CD14-positive monocyte (primary cell): Measurements from ENCODE around the gene UBA1. TPM values are rescaled to one million over a fixed set of nuclear protein-coding genes. Genes with fewer than 3 reads are reported as not detected.

Experiments used
- DNase-seq, 3 donors: peaks; one replicate each; pipeline ENCODE4 v3.0.0-alpha.2; 2011 to 2022
- H2AFZ ChIP-seq: 2 replicates; pipeline ENCODE4 v1.6.0; 2012; ENCODE audit warnings: mild to moderate bottlenecking, low read depth, low read length, inconsistent platforms; ENCODE audit not compliant: insufficient read depth, poor library complexity, severe bottlenecking
- H3K27ac ChIP-seq, 2 donors: 1 replicate in 1 of 2; 2 replicates in 1 of 2; pipeline ENCODE4 v1.5.1; 2012 to 2013; ENCODE audit warnings: low read length in 2 of 2, control low read depth in 1 of 2, inconsistent platforms in 1 of 2, low read depth in 1 of 2, mild to moderate bottlenecking in 1 of 2
- H3K27me3 ChIP-seq, 2 donors: one replicate each; pipeline versions ENCODE4 v1.6.0 to v1.6.1; 2011 to 2013; ENCODE audit warnings: low read length in 2 of 2; ENCODE audit not compliant: control insufficient read depth in 2 of 2, insufficient read depth in 2 of 2
- H3K36me3 ChIP-seq, 2 donors: replicated peaks in 1 of 2; 1 replicate in 1 of 2; 2 replicates in 1 of 2; pipeline versions ENCODE4 v1.5.1 to v1.6.1; 2012 to 2013; ENCODE audit warnings: low read length in 2 of 2, control low read depth in 1 of 2, inconsistent platforms in 1 of 2, mild to moderate bottlenecking in 1 of 2; ENCODE audit not compliant: insufficient read depth in 2 of 2, control insufficient read depth in 1 of 2
- H3K4me1 ChIP-seq, 2 donors: 1 replicate in 1 of 2; 2 replicates in 1 of 2; pipeline versions ENCODE4 v1.5.1 to v1.6.1; 2012 to 2013; ENCODE audit warnings: low read length in 2 of 2, control low read depth in 1 of 2, inconsistent platforms in 1 of 2, mild to moderate bottlenecking in 1 of 2, moderate library complexity in 1 of 2; ENCODE audit not compliant: insufficient read depth in 2 of 2, control insufficient read depth in 1 of 2
- H3K4me2 ChIP-seq: replicated peaks from 2 replicates; pipeline ENCODE3; 2012; ENCODE audit warnings: low read length, moderate library complexity, mild to moderate bottlenecking; ENCODE audit not compliant: poor library complexity, severe bottlenecking; ENCODE audit errors: extremely low read depth
- H3K4me3 ChIP-seq, 3 experiments: fragments of 200-600 bp in 1 of 3; sonication (generic) in 1 of 3; replicated peaks in 1 of 3; 1 replicate in 2 of 3; 2 replicates in 1 of 3; pipeline ENCODE4 v1.5.1; 2011 to 2013; ENCODE audit warnings: low read length in 3 of 3, mild to moderate bottlenecking in 3 of 3, control low read depth in 2 of 3, low read depth in 2 of 3, inconsistent platforms in 1 of 3, moderate library complexity in 1 of 3
- H3K79me2 ChIP-seq: 2 replicates; pipeline ENCODE4 v1.6.0; 2012; ENCODE audit warnings: mild to moderate bottlenecking, control low read depth, inconsistent platforms, low read length, moderate library complexity; ENCODE audit not compliant: insufficient read depth
- H3K9ac ChIP-seq: 2 replicates; pipeline ENCODE4 v1.6.0; 2017; ENCODE audit warnings: low read length, mild to moderate bottlenecking; ENCODE audit not compliant: insufficient read depth, poor library complexity, severe bottlenecking
- H3K9me3 ChIP-seq, 2 donors: replicated peaks in 1 of 2; 1 replicate in 1 of 2; 2 replicates in 1 of 2; pipeline versions ENCODE4 v1.5.1 to v1.6.1; 2012 to 2013; ENCODE audit warnings: low read length in 2 of 2, control low read depth in 1 of 2; ENCODE audit not compliant: control insufficient read depth in 1 of 2, insufficient read depth in 1 of 2
- H4K20me1 ChIP-seq: 2 replicates; pipeline ENCODE4 v1.6.0; 2012; ENCODE audit warnings: mild to moderate bottlenecking, low read length, control low read depth, moderate library complexity; ENCODE audit not compliant: insufficient read depth
- H3K27ac Mint-ChIP-seq, 7 donors: one replicate each; pipeline ENCODE4 v1.8.0; 2020; ENCODE audit warnings: mild to moderate bottlenecking in 7 of 7, mixed read lengths in 7 of 7, moderate library complexity in 6 of 7, inconsistent platforms in 2 of 7
- H3K27me3 Mint-ChIP-seq, 3 donors: one replicate each; pipeline ENCODE4 v1.8.0; 2021 to 2022; ENCODE audit warnings: low read depth in 3 of 3, mild to moderate bottlenecking in 3 of 3, mixed read lengths in 3 of 3, moderate library complexity in 3 of 3, inconsistent platforms in 1 of 3
- H3K36me3 Mint-ChIP-seq, 2 donors: one replicate each; pipeline ENCODE4 v1.8.0; 2020; ENCODE audit warnings: mixed read lengths in 2 of 2, inconsistent platforms in 1 of 2, mild to moderate bottlenecking in 1 of 2
- H3K4me1 Mint-ChIP-seq: one replicate; pipeline ENCODE4 v1.8.0; 2020; ENCODE audit warnings: mild to moderate bottlenecking, mixed read lengths
- H3K4me3 Mint-ChIP-seq, 2 donors: one replicate each; pipeline ENCODE4 v1.8.0; 2020; ENCODE audit warnings: mild to moderate bottlenecking in 2 of 2, mixed read lengths in 2 of 2, moderate library complexity in 1 of 2
- H3K9me3 Mint-ChIP-seq, 7 donors: one replicate each; pipeline ENCODE4 v1.8.0; 2020 to 2022; ENCODE audit warnings: mixed read lengths in 7 of 7, mild to moderate bottlenecking in 6 of 7, moderate library complexity in 6 of 7, inconsistent platforms in 2 of 7
- WGBS: methylation state at CpG from one replicate; pipeline ENCODE4 v1.1.5; 2013; ENCODE audit warnings: missing lambda C conversion rate; ENCODE audit not compliant: insufficient coverage; 5-methylcytosine and 5-hydroxymethylcytosine counted together
- intact Hi-C, 2 donors: fragments of 100-400 bp; cut with micrococcal nuclease; formaldehyde crosslinking; loops; one replicate each; pipeline versions ENCODE4 v1.15.0 to v1.15.1; 2023
- polyA plus RNA-seq, 3 donors: library from polyadenylated mRNA; depleted of rRNA in 1 of 3; unstranded in 2 of 3; stranded (reverse) in 1 of 3; fragments of 300-500 nt in 2 of 3; fragments of >200 nt in 1 of 3; fragmentation: Illumina TruSeq in 2 of 3; gene quantifications; 1 replicate in 2 of 3; 2 replicates in 1 of 3; pipeline ENCODE4 v1.2.3, GENCODE V29; 2012 to 2021
- TF ChIP-seq, protein P1 (sequence below): fragments of 200-600 bp; IDR thresholded peaks from one replicate; pipeline ENCODE4 v1.8.0; 2022; ENCODE audit warnings: antibody characterized with exemption, mild to moderate bottlenecking

Gene UBA1
- polyA plus RNA-seq, 3 donors = 125 to 157 (median 150) TPM

DNA sequence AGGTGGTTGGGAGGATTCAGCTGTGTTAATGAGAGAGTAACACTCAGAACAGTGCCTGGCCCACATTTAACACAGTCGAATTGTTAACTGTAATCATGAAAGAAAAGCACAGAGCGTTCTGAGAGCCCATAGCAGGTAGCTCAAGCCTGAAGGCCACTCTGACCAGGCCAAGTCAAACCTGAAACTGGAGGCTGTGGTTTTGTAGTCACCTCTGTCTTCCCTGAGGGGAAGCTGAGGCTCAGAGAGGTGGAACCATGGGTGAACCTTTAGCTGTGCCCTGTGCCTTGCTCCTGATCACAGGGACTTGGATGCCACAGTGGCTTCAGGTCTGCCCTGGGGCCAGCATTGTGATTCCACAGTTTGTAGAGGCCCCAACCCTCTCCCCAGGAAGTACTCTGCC, 16.6 kb upstream of the UBA1 start:
- Histone ChIP-seq H3K79me2 (no peaks in the 10 kb centered on the region), H3K9me3 (no peaks in the 10 kb centered on the region), H3K9ac (no peak overlapping the region), H3K27me3 (no peaks in the 10 kb centered on the region), H3K4me1 (no peaks in the 10 kb centered on the region), H2AFZ (no peak overlapping the region), H3K4me2 (no peak overlapping the region), H3K27ac (no peak overlapping the region), H4K20me1 (peaks cover 15% of the 10 kb centered on the region), H3K36me3 (peaks cover 82 to 99% of the 10 kb centered on the region in 2 donors), H3K4me3 (no peak overlapping the region)
- no peaks in the 10 kb centered on the region for H3K4me1 Mint-ChIP-seq
- DNase-seq = no peak
- 50% methylated on average over 2 of the region's 2 CpGs for whole genome bisulfite sequencing
- intact Hi-C loops = no loop called here
- no peak overlapping the region for H3K4me3 Mint-ChIP-seq
- H3K27ac Mint-ChIP-seq = no peak overlapping the region
- H3K27me3 Mint-ChIP-seq = peaks cover 0 to 54% (median 1%) of the 10 kb centered on the region in 3 donors
- H3K36me3 Mint-ChIP-seq = peaks cover 64 to 89% of the 10 kb centered on the region in 2 donors
- TF ChIP-seq, protein P1, sequence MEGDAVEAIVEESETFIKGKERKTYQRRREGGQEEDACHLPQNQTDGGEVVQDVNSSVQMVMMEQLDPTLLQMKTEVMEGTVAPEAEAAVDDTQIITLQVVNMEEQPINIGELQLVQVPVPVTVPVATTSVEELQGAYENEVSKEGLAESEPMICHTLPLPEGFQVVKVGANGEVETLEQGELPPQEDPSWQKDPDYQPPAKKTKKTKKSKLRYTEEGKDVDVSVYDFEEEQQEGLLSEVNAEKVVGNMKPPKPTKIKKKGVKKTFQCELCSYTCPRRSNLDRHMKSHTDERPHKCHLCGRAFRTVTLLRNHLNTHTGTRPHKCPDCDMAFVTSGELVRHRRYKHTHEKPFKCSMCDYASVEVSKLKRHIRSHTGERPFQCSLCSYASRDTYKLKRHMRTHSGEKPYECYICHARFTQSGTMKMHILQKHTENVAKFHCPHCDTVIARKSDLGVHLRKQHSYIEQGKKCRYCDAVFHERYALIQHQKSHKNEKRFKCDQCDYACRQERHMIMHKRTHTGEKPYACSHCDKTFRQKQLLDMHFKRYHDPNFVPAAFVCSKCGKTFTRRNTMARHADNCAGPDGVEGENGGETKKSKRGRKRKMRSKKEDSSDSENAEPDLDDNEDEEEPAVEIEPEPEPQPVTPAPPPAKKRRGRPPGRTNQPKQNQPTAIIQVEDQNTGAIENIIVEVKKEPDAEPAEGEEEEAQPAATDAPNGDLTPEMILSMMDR = no peak
- H3K9me3 Mint-ChIP-seq = peaks cover 0 to 2% (median 0%) of the 10 kb centered on the region in 7 donors

DNA sequence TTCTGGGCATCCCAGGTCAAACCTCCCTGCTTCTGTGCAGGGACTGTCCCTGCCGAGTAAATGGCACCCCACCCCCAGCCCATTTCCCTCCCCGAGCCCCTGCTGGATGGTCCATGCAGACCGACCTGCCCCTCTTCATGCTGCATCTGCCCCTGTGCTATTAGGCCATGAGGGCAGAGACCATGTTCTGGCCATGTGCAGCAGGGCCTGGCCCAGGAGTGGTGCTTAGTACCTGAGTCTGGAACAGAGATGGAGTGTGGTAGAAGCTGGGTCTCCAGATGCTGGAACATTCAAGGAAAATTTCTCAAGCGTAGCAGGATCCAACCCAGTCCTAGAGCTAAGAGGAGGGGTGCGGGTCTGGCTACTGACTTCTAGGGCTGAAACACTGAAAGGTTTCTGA, 15.3 kb upstream of the UBA1 start:
- H3K79me2 ChIP-seq = no peaks in the 10 kb centered on the region

More for the DNA sequence above, 15.3 kb upstream of the UBA1 start:
- Histone ChIP-seq H3K4me3 (no peak overlapping the region), H4K20me1 (peaks cover 16% of the 10 kb centered on the region), H3K27ac (no peak overlapping the region), H3K9ac (no peak overlapping the region), H3K36me3 (peaks cover 80 to 96% of the 10 kb centered on the region in 2 donors), H3K9me3 (no peaks in the 10 kb centered on the region), H2AFZ (no peak overlapping the region), H3K4me1 (no peaks in the 10 kb centered on the region), H3K4me2 (no peak overlapping the region), H3K27me3 (no peaks in the 10 kb centered on the region)
- Mint-ChIP-seq H3K27me3 (peaks cover 0 to 52% (median 1%) of the 10 kb centered on the region in 3 donors), H3K9me3 (peaks cover 0 to 2% (median 0%) of the 10 kb centered on the region in 7 donors), H3K27ac (peak overlapping the region in 1 of 7 donors; percentile 36), H3K36me3 (peaks cover 62 to 86% of the 10 kb centered on the region in 2 donors), H3K4me1 (no peaks in the 10 kb centered on the region), H3K4me3 (no peak overlapping the region)
- intact Hi-C loops = no loop called here
- WGBS = 100% methylated on average over 1 of the region's 5 CpGs
- no peak for DNase-seq
- TF ChIP-seq, protein P1 = no peak
